K562 treated with DMSO at 1 percent for 4 hours (cell line): Measurements from ENCODE around the gene ROMO1. TPM values are rescaled to one million over a fixed set of nuclear protein-coding genes. Genes with fewer than 3 reads are reported as not detected.

Experiments
- total RNA-seq: library from RNA; unstranded; fragments of 300-600 nt; gene quantifications from 2 replicates; pipeline ENCODE4 v1.2.3, GENCODE V29; 2022; ENCODE audit not compliant: insufficient read depth

ROMO1 gene
- 233 and 315 TPM in 2 replicates for total RNA-seq

DNA sequence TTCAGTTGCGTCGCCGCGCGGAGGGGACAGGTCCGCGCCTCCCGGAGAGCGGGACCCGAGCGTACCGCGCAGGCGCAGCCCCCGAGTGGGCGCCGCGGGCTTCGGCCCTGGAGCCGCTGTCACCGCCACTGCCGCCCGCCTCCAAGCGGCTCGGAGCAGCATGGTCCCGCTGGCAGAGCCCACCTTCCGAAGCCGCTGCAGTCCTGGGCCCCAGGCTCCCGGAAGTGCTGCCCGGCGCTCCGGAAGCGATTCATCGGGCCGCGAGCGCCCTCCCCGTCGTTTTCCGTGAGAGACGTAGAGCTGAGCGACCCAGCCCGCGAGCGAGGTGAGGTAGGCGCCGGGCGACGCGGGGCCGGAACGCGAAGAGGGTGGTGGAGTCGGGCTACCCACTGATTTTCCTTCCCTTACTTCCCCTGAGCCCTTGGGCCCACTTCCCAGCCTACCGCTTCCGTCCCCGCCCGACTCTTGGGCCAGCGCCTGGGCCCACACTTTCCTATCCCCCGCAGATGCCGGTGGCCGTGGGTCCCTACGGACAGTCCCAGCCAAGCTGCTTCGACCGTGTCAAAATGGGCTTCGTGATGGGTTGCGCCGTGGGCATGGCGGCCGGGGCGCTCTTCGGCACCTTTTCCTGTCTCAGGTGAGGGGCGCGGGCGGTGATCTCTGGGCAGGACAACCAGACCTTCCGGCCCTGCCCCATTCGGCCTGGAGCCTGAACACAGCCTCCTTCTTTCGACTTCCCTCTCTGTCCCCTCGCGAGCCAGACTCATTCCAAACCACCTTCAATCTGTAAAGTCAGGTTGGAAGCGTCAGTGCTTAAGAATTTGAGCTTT lies at the start of gene ROMO1, which contains the start of gene NFS1:
ROMO1 (plus strand) TSS at position 279 of the 830 bp plus-strand sequence; CDS start at position 507, 228 bp downstream.
NFS1 (minus strand) TSS at position 226 of the 830 bp plus-strand sequence; CDS start at position 162, 64 bp downstream.

DNA sequence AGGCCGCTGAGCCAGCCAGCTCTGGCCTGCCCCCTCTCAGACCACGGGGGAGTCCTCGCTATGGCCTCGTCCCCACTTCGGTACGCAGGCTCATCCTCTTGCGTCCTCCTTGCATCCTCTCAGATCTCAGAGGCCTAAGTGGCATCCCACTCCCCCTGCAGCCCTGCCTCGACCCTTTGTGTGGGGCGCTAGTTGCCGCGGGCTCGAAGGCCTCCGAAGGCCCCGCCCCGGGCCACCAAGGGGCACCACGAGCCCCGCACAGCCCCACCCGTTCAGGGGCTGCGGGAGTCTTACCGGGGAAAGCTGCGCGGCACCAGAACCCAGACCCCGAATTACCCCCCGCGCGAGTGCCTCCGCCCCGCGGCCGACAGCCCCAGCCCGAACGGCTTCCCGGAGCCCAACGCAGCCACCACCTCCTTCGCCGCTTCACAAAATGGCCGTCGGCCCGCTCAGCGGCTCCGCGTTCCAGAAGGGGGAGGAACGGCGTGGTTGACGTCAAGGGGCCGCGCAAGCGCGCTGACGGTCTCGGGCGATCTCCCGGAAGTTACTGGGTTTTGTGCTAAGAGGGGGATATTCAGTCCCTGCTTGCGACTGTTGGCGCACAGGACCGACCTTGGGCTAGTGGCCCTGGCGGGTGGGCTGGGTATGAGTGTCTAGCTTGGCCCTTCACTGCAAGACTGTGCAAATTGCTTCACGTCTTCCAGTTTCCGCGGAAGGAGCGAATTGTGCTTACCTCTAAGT lies 34.6 kb upstream of the ROMO1 start, which contains the start of the genes CPNE1 and RBM12:
CPNE1 (minus strand) TSS at position 435 of the 741 bp plus-strand sequence. CDS start 31,977 bp downstream, outside the sequence.
RBM12 (minus strand) TSS at position 435 of the 741 bp plus-strand sequence. CDS start 9,578 bp downstream, outside the sequence.

GRCh38 chr20:35741892-35742740 lies 42.9 kb downstream of the ROMO1 start, which contains the start of gene RBM39:
RBM39 (minus strand) TSS chr20:35742260; CDS start chr20:35740874, 1,386 bp downstream.

Other genes starting within 250 kb of the ROMO1 start
- 14.5 TPM in 2 replicates for gene CEP250, start 243.8 kb upstream of the ROMO1 start, total RNA-seq
- not detected in 2 replicates for gene C20orf173, start 169.8 kb upstream of the ROMO1 start, total RNA-seq
- gene ERGIC3, start 157.3 kb upstream of the ROMO1 start, total RNA-seq: 324 and 354 TPM in 2 replicates
- 4.2 and 7.1 TPM in 2 replicates for gene SPAG4, start 83.6 kb upstream of the ROMO1 start, total RNA-seq
- gene CPNE1, start 34.5 kb upstream of the ROMO1 start, total RNA-seq: 106 and 154 TPM in 2 replicates
- 15.1 and 19.4 TPM in 2 replicates for gene RBM12, start 34.5 kb upstream of the ROMO1 start, total RNA-seq
- gene NFS1, start 53 bp upstream of the ROMO1 start, total RNA-seq: 21.3 and 33.8 TPM in 2 replicates
- 98.0 and 181 TPM in 2 replicates for gene RBM39, start 42.9 kb downstream of the ROMO1 start, total RNA-seq
- gene PHF20, start 72.6 kb downstream of the ROMO1 start, total RNA-seq: 21.4 and 34.1 TPM in 2 replicates